ENCODE results near the gene ARPP21.

Gene ARPP21

DNA sequence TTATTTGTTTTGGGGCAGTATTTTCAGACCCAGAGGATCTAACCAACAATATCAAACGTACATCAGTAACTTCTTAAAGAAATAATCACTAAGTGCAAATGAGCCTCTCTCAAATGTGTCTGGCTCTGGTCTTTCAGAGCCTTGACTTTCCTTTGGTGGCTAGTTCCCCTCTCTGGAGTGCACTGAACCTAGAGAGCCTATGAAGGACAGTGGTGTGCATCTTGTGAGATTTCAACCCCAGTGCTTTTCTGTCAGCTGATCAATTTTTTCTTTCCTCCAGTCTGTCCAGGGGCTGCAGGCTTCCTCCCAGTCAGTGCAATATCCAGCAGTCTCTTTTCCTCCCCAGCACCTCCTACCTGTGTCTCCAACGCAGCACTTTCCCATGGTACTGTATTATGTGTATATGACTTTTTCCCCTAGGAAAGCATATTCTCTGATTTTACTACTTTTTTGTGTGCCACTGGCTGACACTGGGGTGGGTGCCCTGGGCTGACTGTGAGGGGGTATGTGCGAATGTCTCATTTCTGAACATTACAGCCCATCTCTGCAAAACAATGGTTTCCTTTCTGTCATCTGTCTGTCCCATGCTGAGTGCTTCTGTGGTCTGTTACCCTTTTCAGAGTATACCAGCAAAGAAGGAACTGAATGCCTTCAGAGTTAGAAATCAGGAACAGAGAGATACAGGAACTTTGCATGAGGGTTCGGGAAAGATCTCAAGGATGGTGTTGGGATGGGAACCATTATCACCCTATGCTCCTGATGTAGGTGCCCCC lies 98.8 kb downstream of the ARPP21 start:
- Histone ChIP-seq H3K27ac (ENCODE audit: low read depth, low read length) (no peak overlapping the region), H3K9ac (ENCODE audit: low read length) (no peak overlapping the region), H3K4me1 (ENCODE audit: control insufficient read depth, insufficient read depth, low read length) (no peaks in the 10 kb centered on the region; the same call in 1 of the 2 replicates), H3K4me3 (ENCODE audit: low read depth, low read length) (no peak overlapping the region), H3K27me3 (ENCODE audit: control insufficient read depth, insufficient read depth, low read length) (peaks cover 19% of the 10 kb centered on the region), H3K36me3 (ENCODE audit: control insufficient read depth, insufficient read depth, low read length) (no peaks in the 10 kb centered on the region), H3K9me3 (ENCODE audit: control insufficient read depth, insufficient read depth, low read depth, low read length) (no peaks in the 10 kb centered on the region)

DNA sequence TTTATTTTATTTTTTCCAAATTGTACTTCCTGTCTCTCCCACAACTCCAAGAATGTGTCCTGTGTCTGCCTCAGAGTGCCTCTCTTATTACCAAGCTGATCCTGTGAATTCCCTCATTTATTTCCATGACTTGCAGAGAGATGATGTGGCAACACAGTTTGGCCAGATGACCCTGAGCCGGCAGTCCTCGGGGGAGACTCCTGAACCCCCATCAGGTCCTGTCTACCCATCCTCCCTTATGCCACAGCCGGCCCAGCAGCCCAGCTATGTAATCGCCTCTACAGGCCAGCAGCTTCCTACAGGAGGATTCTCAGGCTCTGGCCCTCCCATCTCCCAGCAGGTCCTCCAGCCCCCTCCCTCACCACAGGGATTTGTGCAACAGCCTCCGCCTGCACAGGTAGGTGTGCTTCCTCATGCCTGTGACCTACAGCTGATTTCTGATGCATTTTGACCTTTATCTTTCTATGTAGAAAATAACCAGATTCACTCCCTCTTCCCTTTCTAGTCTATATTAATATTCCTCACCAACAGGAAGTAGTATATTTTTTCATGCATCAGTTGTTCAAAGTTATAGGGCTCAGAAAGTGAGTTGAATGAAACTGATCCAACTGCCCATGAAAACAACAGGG lies 100.0 kb downstream of the ARPP21 start:
- no peak overlapping the region for H3K27ac ChIP-seq (ENCODE audit: low read depth, low read length)
- H3K4me3 ChIP-seq (ENCODE audit: low read depth, low read length) = no peak overlapping the region

DNA sequence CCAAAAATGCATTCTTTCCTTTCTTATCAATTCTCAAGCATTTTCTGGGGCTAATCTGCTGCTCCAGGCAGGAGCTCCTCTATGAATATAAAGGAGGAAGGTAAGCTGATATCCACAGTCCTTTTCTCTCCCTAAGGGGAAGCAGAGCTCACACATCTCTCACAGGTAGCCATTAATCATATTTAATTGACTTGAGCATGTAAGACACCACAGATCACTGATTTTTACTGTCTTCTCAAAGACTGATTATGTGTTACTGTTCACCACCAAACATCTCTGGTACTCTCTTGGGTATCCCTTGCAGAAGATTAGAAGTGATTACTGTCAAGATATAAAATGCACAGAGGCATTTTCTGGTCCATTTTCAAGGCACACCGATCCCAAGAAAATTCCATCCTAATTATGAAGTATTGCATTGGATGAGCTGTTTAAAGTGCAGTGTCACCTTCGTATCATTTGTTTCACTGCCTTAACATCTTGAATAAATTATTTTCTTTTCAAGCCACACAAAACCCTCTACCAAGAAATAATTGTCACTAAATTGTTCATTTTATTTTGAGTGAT lies 100.7 kb downstream of the ARPP21 start:
- Histone ChIP-seq H3K4me3 (ENCODE audit: low read depth, low read length) (no peak overlapping the region), H3K9ac (ENCODE audit: low read length) (no peak overlapping the region), H3K4me1 (ENCODE audit: control insufficient read depth, insufficient read depth, low read length) (peaks cover 3% of the 10 kb centered on the region), H3K27ac (ENCODE audit: low read depth, low read length) (no peak overlapping the region), H3K36me3 (ENCODE audit: control insufficient read depth, insufficient read depth, low read length) (no peaks in the 10 kb centered on the region), H3K9me3 (ENCODE audit: control insufficient read depth, insufficient read depth, low read depth, low read length) (no peaks in the 10 kb centered on the region), H3K27me3 (ENCODE audit: control insufficient read depth, insufficient read depth, low read length) (peaks cover 38% of the 10 kb centered on the region)

More for the DNA sequence above, 100.0 kb downstream of the ARPP21 start:
- no peak overlapping the region for H3K9ac ChIP-seq (ENCODE audit: low read length)
- H3K36me3 ChIP-seq (ENCODE audit: control insufficient read depth, insufficient read depth, low read length) = no peaks in the 10 kb centered on the region
- no peaks in the 10 kb centered on the region for H3K9me3 ChIP-seq (ENCODE audit: control insufficient read depth, insufficient read depth, low read depth, low read length)
- peaks cover 2% of the 10 kb centered on the region for H3K4me1 ChIP-seq (ENCODE audit: control insufficient read depth, insufficient read depth, low read length)
- H3K27me3 ChIP-seq (ENCODE audit: control insufficient read depth, insufficient read depth, low read length) = peaks cover 31% of the 10 kb centered on the region

DNA sequence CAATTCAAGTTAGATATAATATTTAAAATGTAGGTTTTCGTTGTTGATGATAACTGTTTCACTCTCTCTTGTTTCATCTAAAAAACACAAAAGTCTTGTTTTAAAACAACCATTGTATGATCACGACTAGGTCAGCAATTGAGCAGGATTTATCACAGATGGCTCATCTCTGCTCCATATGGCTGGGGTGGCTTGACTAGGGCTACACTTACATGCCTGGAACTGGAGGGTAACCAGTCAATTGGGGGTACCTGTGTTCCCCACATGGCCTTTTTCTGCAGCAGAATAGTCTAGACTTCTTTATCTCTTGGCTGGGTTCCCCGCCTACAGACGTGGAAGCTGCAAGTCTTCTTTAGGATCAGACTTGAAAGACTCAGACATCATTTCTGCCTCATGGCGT lies 103.9 kb downstream of the ARPP21 start:
- Histone ChIP-seq H3K36me3 (ENCODE audit: control insufficient read depth, insufficient read depth, low read length) (no peaks in the 10 kb centered on the region), H3K9ac (ENCODE audit: low read length) (no peak overlapping the region), H3K27me3 (ENCODE audit: control insufficient read depth, insufficient read depth, low read length) (peaks cover 38% of the 10 kb centered on the region), H3K9me3 (ENCODE audit: control insufficient read depth, insufficient read depth, low read depth, low read length) (no peaks in the 10 kb centered on the region), H3K4me3 (ENCODE audit: low read depth, low read length) (no peak overlapping the region), H3K27ac (ENCODE audit: low read depth, low read length) (no peak overlapping the region), H3K4me1 (ENCODE audit: control insufficient read depth, insufficient read depth, low read length) (peaks cover 3% of the 10 kb centered on the region)

DNA sequence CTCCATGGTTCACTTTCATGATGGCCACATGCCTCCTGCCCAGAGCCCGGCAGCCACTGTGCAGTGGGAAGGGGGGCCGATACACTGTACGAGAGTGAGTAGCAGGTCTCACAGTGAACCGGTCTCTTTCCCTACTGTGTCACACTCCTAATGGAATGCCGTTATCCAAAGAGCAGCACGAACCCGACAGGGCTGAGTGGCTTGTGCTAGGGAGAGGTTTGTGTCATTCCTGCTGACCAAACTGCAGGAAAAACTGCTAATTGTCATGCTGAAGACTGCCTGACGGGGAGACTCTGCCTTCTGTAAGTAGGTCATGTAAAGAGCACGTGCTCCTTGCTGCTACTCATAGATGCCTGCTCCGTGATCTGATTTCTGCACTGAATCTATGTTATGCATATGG lies 105.1 kb downstream of the ARPP21 start:
- Histone ChIP-seq H3K27me3 (ENCODE audit: control insufficient read depth, insufficient read depth, low read length) (peaks cover 38% of the 10 kb centered on the region), H3K9ac (ENCODE audit: low read length) (no peak overlapping the region), H3K4me1 (ENCODE audit: control insufficient read depth, insufficient read depth, low read length) (peaks cover 3% of the 10 kb centered on the region)

DNA sequence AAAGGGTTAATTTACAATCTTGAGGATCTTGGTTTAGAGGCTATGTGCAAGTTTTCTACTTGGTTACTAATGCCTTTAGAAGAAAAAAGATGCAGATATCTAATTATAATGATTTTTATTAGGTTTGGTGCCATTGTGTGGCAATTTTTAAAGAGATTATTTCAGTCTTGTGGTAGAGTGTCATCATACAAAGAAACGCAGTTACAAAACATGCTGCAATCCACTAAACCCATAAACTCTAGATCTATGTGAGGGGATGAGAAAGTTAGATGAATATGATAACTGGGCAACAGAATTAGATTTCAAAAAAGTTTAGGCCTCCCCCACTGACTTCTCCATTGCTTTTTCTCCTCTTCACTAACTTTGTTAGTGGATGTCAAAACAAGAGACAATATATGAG lies 106.0 kb downstream of the ARPP21 start:
- Histone ChIP-seq H3K36me3 (ENCODE audit: control insufficient read depth, insufficient read depth, low read length) (no peaks in the 10 kb centered on the region), H3K27me3 (ENCODE audit: control insufficient read depth, insufficient read depth, low read length) (peaks cover 38% of the 10 kb centered on the region), H3K4me1 (ENCODE audit: control insufficient read depth, insufficient read depth, low read length) (peaks cover 3% of the 10 kb centered on the region; the same call in 1 of the 2 replicates), H3K4me3 (ENCODE audit: low read depth, low read length) (no peak overlapping the region), H3K27ac (ENCODE audit: low read depth, low read length) (no peak overlapping the region), H3K9ac (ENCODE audit: low read length) (no peak overlapping the region), H3K9me3 (ENCODE audit: control insufficient read depth, insufficient read depth, low read depth, low read length) (no peaks in the 10 kb centered on the region)

More for the DNA sequence above, 105.1 kb downstream of the ARPP21 start:
- H3K9me3 ChIP-seq (ENCODE audit: control insufficient read depth, insufficient read depth, low read depth, low read length) = no peaks in the 10 kb centered on the region
- H3K36me3 ChIP-seq (ENCODE audit: control insufficient read depth, insufficient read depth, low read length) = no peaks in the 10 kb centered on the region
- no peak overlapping the region for H3K4me3 ChIP-seq (ENCODE audit: low read depth, low read length)
- H3K27ac ChIP-seq (ENCODE audit: low read depth, low read length) = no peak overlapping the region

DNA sequence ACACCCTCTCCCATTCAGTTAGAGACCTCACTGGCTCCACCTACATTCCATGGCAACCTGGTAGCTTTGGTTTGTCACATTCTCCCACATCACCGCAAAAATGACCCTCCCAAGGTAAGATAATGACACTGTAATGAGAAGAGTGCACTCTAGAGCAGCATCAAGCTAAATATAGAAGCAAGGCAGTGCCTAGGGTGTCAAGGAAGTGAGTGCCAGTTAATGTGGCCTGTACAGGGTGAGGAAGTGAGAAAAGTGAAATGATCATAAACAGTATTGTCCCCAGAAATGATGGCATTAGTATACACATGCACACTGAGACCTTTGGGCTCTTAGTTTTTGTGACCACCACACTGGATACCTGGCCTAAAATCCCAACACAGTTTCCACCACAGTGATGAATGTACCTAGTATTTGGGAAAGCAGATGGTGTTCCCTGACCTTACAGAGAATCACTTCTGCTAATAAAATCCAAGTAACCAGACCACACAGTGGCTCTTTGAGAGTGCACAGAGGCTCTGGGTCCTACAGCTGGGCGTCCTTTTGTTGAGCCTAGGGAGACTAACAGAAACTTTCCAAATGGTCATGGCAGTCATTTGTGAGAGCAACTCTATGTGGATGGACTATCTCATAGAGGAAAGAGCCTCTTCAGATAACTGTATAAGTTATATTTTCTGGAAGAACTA lies 106.6 kb downstream of the ARPP21 start:
- Histone ChIP-seq H3K27me3 (ENCODE audit: control insufficient read depth, insufficient read depth, low read length) (peaks cover 38% of the 10 kb centered on the region), H3K9ac (ENCODE audit: low read length) (no peak overlapping the region), H3K9me3 (ENCODE audit: control insufficient read depth, insufficient read depth, low read depth, low read length) (no peaks in the 10 kb centered on the region), H3K4me3 (ENCODE audit: low read depth, low read length) (no peak overlapping the region), H3K36me3 (ENCODE audit: control insufficient read depth, insufficient read depth, low read length) (no peaks in the 10 kb centered on the region), H3K4me1 (ENCODE audit: control insufficient read depth, insufficient read depth, low read length) (peaks cover 4% of the 10 kb centered on the region; the same call in 1 of the 2 replicates), H3K27ac (ENCODE audit: low read depth, low read length) (no peak overlapping the region)

DNA sequence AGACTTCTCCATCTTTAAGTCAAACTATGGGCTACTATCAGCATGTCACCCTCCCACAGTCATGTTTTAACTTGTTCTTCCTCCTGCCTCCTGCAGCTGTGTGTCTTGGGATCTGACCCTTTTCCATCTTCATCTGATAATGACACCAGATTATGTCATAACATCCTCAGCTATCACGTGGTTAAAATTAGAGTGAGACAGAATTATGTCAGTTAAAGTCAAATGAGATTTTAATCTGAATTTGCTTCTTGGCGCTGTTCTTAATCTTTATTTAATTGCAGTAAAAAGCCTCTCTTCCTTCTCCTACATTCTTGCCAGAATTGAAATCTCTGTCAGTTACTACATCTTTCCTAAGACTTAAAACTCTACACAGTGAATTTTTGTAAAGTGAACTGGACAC lies 107.2 kb downstream of the ARPP21 start:
- Histone ChIP-seq H3K36me3 (ENCODE audit: control insufficient read depth, insufficient read depth, low read length) (no peaks in the 10 kb centered on the region), H3K27ac (ENCODE audit: low read depth, low read length) (no peak overlapping the region), H3K4me3 (ENCODE audit: low read depth, low read length) (no peak overlapping the region)

DNA sequence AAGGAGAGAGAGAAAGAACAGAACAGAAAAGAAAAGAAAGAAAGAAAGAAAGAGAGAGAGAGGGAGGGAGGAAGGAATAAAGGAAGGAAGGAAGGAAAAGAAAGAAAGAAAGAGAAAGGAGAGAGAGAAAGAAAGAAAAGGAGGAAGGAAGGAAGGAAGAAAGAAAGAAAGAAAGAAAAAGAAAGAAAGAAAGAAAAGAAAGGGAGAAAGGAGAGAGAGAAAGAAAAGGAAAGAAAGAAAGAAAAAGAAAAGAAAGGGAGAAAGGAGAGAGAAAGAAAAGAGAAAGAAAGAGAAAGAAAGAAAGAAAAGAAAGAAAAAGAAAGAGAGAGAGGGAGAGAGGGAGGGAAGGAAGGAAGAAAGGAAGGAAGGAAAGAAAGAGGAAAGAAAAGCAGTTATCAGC lies 108.8 kb downstream of the ARPP21 start:
- Histone ChIP-seq H3K9ac (ENCODE audit: low read length) (no peak overlapping the region), H3K27me3 (ENCODE audit: control insufficient read depth, insufficient read depth, low read length) (peaks cover 36% of the 10 kb centered on the region), H3K4me3 (ENCODE audit: low read depth, low read length) (no peak overlapping the region), H3K4me1 (ENCODE audit: control insufficient read depth, insufficient read depth, low read length) (peaks cover 11% of the 10 kb centered on the region; the same call in 1 of the 2 replicates), H3K36me3 (ENCODE audit: control insufficient read depth, insufficient read depth, low read length) (no peaks in the 10 kb centered on the region), H3K9me3 (ENCODE audit: control insufficient read depth, insufficient read depth, low read depth, low read length) (no peaks in the 10 kb centered on the region), H3K27ac (ENCODE audit: low read depth, low read length) (no peak overlapping the region)

More for the DNA sequence above, 107.2 kb downstream of the ARPP21 start:
- Histone ChIP-seq H3K9me3 (ENCODE audit: control insufficient read depth, insufficient read depth, low read depth, low read length) (no peaks in the 10 kb centered on the region), H3K27me3 (ENCODE audit: control insufficient read depth, insufficient read depth, low read length) (peaks cover 38% of the 10 kb centered on the region), H3K4me1 (ENCODE audit: control insufficient read depth, insufficient read depth, low read length) (peaks cover 10% of the 10 kb centered on the region; the same call in 1 of the 2 replicates), H3K9ac (ENCODE audit: low read length) (no peak overlapping the region)

DNA sequence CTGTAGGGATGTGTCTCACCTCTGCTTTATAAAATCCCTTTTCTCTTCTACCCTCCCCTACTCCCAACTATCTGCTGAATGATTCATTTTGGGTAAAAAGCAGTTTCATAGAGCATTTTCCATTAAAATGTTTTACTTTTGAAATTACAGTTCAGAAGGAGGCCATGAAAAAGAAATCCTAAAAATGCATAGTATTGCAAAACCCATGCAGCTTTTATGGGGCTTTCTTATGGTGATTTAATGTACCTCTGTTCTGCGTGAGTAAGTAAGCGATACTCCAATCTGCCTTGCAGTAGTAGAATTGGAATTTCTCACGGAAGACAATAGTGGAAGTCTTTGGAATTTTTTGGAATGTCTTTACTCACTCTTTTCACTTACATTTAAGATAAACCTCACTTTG lies 111.9 kb downstream of the ARPP21 start:
- H3K9ac ChIP-seq (ENCODE audit: low read length) = no peak overlapping the region
- H3K27ac ChIP-seq (ENCODE audit: low read depth, low read length) = no peak overlapping the region
- no peaks in the 10 kb centered on the region for H3K9me3 ChIP-seq (ENCODE audit: control insufficient read depth, insufficient read depth, low read depth, low read length)
- no peak overlapping the region for H3K4me3 ChIP-seq (ENCODE audit: low read depth, low read length)
- no peaks in the 10 kb centered on the region for H3K36me3 ChIP-seq (ENCODE audit: control insufficient read depth, insufficient read depth, low read length)
- H3K4me1 ChIP-seq (ENCODE audit: control insufficient read depth, insufficient read depth, low read length) = 0 out of 2 replicates have a peak, but pooled peaks cover 8% of the 10 kb centered on the region
- H3K27me3 ChIP-seq (ENCODE audit: control insufficient read depth, insufficient read depth, low read length) = peaks cover 6% of the 10 kb centered on the region
